Measurements from ENCODE around the gene UBE2H.

GRCh38 chr7:129789652-129790051 is 163.1 kb downstream of the UBE2H start:
- no peak for TF ChIP-seq CBX5 (IDR thresholded peaks at IDR 0.05; ENCODE audit: low read depth)
- TF ChIP-seq ATF2 (IDR thresholded peaks at IDR 0.05; ENCODE audit: low read length) = no peak
- TF ChIP-seq SP1 (IDR thresholded peaks at IDR 0.05; ENCODE audit: low read depth, low read length) = no peak
- TF ChIP-seq NR2C1 (IDR thresholded peaks at IDR 0.05) = no peak
- TF ChIP-seq CREM (IDR thresholded peaks at IDR 0.05; ENCODE audit: low read depth) = no peak
- no peak for TF ChIP-seq CREB1 (IDR thresholded peaks at IDR 0.05; ENCODE audit: low read depth)
- TF ChIP-seq GABPA (IDR thresholded peaks at IDR 0.05; ENCODE audit: low read depth) = no peak
- no peak for TF ChIP-seq CTCF (IDR thresholded peaks at IDR 0.05 in 2 of 3, conservative IDR thresholded peaks at IDR 0.05 in 1 of 3; ENCODE audit: control insufficient read depth in 2 of 3, extremely low read depth in 1 of 3, insufficient read depth in 1 of 3, low read depth in 3 of 3, low read length in 3 of 3)
- TF ChIP-seq POLR2A (IDR thresholded peaks at IDR 0.05; ENCODE audit: low read depth, low read length) = no peak
- TF ChIP-seq PKNOX1 (IDR thresholded peaks at IDR 0.05) = no peak
- TF ChIP-seq TAF1 (IDR thresholded peaks at IDR 0.05; ENCODE audit: borderline replicate concordance, low read depth, low read length) = no peak
- no peak for TF ChIP-seq POLR2AphosphoS5 (IDR thresholded peaks at IDR 0.05; ENCODE audit: low read length)

Measured in GM12878 (cell line).